GM19463 (cell line): ENCODE results near the gene HPCAL1.

ENCODE experiments used
- ATAC-seq: cut with Tn5 transposase; IDR thresholded peaks from one replicate; pipeline ENCODE4 v1.9.1; 2021; ENCODE audit warnings: mild to moderate bottlenecking, moderate library complexity; ENCODE audit not compliant: unreplicated experiment

HPCAL1 gene

DNA sequence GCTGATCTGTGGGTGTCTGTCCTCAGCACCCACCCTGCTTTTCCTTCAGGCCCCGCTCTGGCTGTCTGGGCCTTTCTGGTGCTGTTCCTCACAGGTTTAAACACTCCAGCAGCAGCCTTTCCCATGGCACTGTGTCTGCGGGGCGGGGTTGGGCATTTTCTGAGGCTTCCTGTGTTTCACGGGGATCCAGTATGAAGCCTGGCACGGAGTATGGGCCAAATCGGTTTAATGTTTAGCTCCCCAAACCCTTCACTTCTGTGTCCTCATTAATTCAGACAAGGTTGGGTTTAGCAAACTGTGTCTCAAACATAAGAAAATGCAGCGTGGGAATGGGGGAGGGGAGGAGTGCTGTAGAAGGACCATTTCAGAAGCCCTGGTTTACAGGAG is 44.9 kb downstream of the HPCAL1 start:
- ATAC-seq: no peak

DNA sequence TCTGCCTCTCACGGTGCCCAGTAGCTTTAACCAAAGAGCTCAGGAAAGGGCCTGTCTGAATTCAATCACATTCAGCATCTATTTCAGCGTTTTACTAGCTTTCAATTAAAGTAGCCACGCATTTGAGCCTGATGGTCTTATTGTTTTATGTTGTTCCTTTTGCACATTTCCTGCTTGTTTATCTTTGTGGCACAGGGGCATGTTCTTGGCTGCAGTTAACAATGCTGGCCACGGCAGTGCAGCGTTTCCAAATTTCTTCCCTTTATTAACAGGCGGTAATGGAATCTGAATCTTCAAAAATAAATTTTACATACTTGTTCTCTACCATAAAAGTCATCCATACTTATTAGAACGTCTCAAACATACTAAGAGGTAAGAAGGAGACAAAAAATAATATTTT is 46.2 kb downstream of the HPCAL1 start:
- no peak for ATAC-seq

DNA sequence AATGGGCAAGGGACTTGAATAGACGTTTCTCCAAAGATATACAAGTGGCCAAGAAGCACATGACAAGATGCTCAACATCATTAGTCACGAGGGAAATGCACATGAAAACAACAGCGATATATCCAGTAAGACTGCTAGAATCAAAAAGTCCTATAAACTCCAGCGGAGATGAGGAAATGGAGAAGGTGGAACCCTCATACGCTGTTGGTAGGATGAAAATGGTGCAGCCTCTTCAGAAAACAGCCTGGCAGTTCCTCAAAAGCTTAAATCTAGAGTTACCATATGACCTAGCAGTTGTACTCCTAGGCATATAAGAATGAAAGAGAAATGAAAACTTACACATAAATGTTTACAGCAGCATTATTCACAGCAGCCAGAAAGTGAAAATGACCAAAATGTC is 48.1 kb downstream of the HPCAL1 start:
- no peak for ATAC-seq

DNA sequence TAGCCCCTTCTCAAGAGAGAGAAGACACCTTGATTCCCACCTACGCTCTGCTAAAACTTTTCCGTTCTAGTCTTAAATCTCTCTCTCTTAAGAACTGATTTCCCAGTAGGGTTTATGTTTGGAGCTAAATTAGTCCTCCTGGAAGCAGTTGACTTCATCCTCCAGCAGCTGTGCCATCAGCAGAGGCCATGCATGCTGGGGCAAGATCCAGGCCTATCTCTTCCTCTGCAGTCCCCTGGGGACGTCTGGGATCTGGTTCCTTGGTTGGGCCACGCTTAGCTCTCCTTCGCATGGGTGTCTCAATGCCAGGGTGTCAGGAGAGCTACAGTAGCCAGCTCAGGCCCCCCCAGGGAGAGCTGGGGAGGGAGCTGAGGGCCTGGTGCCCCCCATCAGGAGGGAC is 49.7 kb downstream of the HPCAL1 start:
- ATAC-seq: no peak

DNA sequence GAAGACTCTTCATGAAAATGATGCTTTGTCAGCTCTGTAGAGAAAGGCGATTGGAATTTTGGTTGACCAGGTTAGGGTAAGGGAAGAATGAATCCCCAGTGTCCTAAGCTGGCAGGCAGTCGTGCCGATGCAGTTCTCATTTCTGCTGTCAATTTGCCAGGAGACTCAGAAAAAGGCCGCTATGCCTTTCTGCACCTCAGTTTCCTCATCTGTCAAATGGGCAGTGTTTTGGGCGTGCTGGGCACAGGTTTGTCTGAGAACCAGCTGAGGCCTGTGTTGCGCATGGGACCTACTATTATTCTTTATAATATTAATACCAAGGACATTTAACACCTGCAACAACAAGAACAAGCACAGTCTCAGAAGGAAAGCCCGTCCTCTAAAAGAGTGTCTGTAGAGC is 50.3 kb downstream of the HPCAL1 start:
- no peak for ATAC-seq

DNA sequence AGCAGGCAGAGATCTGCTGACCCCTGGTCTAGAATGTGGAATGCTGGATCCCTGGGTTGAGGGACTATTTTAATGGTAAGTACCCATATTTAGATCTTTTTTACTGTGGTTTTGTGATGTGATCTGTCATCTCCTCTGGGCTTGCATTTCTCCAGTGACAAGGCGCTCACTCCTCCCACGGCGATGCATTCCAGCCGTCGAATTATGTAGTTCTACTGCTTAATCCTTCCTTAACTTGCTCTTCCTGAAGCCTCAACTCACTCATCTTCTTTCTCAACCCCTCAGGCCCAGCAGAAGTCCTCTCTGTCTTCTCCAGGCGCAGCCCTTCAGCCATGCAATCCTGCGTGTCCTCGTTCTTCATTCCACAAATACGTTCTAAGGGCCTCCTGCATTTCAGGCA is 51.2 kb downstream of the HPCAL1 start:
- no peak for ATAC-seq

DNA sequence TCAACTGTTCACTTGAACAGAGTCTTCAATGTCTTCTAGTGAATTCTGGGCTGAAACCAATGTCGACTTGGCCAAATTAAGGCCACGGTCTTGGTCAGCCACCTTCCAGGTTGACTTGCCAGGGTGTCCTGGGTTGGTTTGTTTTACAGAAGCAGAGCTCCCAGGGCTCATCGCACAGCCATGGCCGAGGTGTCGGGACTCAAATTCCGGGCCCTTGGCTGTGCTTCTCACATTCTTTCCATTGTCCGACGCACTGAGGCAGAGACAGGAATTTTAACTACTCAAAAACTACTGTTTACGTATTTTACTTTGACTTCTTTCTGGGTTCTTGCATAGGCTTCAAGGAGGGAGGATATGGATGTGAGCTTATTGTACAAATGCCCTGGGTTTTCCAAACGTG is 51.7 kb downstream of the HPCAL1 start:
- no peak for ATAC-seq

DNA sequence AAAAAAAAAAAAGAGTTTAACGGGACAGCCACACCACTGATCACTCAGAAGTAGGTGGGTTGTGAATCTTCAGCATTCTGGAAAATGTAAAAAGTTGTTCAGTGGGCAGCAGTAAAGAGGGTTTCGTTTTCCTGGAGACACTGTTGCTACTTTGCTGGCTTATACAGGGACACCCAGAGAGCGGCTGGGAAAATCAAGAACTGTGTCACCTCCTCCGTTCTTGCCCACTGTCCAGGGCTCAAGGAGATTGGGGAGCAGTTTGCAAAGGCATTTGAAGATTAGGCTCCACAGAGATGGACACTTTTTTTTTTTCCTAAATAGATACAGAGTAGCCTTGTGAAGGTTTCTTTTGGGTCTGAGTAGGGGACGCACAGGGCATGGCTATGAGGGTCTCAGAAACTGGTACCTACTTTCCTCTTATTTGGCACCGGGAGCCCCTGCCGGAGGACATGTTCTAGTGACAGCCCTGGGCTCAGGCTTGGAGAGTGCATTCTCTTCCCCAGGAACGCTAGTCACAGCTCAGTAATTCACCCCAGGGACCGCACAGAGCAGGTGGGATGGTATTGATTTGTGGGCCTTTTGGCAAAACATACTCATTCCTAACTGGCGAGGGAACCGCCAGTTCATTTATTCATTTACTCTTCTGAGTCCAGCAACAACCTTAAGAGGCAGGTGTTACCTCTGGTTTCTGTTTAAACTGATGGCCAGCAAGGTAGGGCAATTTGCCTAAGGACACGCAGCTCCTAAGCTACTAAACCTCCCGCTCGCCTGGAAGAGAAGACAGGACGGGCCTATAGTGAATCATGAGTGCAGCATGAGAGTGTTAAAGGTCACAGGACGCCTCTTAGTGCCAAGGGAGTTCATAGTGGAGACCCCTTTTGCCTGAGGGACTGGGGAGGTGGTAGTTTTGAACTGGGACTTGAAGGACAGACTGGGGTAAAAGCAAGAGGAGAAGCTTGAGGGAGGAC is 53.1 kb downstream of the HPCAL1 start:
- ATAC-seq: no peak

DNA sequence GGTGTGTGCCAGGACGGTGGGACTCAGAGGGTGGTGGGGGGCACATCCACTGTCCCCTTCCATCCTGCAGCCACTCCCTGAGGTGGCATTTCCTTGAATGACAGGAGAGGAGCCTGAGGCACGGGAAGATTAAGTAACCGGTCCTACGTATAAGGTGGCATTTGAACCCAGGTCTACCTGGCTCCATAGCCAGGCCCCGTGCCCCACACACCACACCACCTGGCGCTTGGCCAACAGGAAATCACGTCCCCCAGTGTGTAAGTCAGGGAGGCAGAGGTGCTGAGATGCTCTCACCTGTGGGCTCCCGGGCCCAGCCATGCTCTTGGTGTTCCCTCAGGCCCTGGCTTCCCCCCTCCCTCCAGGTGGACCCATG is 53.7 kb downstream of the HPCAL1 start:
- no peak for ATAC-seq

DNA sequence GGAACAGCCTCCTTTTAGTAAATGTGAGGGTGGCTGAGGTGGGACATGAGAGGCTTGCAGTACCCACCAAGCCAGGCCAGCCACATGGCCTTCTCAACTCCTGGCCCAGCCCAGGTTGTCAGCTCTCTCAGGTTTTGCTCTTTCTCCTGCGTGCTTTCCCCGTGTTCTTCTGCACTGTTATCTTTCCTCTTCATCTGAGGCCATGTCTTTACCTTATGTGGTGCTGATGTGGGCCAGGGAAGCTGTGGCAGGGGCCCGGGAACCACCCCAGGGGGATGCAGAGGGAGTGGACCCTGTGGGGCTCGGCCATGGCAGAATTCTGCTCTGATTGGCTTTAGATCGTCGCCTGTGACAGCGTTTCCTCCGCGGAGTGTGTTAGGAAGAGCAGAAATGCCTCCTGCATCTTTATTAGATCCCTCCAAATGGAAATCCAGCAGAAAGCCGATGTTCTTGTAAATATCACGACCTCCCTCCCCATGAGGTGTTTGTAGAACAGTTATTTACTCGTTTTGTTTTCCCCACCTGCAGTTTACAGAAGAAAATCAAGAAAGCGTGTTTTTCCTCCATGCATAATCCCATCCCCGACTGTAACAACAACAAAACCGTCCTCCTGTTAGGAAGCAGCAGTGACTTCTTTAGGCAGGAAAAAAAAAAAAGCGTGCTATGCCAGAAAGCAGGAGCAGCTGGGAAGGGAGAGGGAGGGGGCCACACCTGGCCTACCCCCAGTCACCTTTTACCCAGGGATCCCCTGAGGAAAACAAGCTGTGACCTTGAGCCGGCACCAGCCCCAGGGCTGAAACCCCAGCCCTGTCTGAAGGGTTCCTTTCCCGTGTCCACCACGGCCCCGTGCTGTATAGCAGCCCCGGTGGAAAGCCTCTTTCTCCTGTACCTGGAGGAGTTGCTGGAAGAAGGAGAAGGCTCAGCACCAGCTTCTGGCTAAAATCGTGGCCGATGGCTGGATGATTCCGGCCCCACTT is 54.8 kb downstream of the HPCAL1 start:
- no peak for ATAC-seq

DNA sequence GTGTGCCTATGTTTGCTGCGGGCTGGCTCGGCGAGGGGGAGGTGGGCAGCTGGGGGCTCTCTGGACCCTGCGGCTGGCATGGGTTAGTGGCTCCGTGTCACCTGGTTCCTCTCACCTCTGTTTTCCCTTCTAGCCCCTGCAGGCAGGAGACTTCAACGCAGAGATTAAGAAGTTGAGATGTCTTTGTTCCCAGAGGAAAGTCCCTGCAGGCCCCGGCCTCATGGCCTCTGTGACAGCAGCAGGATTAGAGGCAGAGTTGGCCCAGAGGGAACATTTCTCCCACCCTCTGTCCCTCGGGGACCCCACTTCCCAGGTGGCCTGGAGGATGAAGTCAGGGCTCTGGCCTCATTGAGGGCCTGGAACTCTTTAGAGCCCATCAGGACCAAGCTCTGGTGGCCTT is 56.5 kb downstream of the HPCAL1 start:
- ATAC-seq: no peak

DNA sequence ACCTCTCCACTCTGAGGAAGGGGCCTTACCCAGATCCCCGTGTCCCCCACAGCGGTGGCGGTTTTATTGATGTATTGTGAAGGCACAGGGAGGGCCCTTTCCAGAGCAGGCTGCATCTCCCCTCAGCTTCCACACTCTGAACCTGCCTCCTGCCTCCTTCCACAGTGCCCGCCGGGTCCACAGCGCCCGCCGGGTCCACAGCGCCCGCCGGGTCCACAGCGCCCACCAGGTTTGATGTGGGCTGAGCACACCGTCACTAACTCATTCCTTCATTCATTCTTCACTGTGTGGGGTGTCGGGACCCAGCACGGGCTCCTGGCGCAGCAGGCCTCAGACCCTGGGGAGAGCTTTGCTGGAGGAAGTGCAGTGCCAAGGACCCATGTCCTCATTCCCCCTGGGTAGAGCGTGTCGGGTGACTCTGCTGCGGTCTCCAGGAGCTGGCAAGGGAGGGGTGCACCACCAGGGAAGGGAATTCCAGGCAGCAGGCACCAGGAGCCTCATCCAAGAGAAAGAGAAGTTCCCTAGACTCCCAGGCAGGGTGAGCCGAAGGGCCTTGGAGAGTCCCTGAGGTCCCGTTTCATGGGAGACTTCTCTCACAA is 57.1 kb downstream of the HPCAL1 start:
- ATAC-seq: no peak

DNA sequence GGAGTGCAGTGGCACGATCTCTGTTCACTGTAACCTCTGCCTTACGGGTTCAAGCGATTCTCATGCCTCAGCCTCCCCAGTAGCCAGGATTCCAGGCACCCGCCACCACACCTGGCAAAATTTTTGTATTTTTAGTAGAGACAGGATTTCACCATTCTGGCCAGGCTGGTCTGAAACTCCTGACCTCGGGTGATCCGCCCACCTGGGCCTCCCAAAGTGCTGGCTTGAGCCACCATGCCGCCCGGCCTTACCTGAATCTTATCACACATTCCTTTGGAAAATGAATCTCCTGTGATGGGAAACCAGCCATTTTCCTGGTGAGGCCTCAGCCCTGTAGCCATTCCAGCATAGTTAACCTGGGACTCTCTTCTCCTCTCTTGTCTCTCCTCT is 57.8 kb downstream of the HPCAL1 start:
- no peak for ATAC-seq

DNA sequence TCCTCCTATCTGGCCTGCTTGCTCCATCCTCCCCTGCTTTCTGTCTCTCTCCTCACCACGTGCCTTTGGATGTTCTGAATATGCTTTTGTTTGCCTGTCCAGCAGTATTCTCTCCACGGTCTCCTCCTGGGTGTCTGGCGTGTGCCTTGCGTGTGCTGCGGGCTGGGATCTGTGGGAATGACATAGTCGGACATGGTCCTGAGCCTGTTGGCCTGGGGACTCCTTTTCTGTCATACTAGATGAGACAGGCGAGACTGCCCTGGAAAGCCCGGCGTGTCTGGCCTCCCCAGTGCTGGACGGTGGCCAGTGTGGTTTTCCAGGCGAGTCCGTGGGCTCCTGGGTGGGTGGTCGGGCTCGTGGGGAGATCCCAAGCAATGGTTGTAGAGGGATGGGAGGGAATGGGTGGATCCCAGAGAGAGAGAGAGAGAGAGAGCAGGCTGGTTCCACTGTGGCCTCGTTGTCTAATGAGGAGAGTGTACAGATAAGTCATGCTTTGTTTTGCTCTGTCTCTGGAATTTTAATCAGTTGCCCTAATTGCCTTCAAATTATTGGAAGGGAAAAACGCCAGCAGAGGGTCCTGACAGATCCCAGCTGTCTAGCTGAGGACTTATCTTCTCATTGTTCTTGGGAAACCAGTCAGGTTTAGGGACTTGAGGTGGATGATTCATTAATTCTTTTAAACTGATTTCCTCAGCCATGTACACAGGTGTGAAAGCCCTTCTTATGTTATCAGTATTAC is 58.3 kb downstream of the HPCAL1 start:
- ATAC-seq: no peak

DNA sequence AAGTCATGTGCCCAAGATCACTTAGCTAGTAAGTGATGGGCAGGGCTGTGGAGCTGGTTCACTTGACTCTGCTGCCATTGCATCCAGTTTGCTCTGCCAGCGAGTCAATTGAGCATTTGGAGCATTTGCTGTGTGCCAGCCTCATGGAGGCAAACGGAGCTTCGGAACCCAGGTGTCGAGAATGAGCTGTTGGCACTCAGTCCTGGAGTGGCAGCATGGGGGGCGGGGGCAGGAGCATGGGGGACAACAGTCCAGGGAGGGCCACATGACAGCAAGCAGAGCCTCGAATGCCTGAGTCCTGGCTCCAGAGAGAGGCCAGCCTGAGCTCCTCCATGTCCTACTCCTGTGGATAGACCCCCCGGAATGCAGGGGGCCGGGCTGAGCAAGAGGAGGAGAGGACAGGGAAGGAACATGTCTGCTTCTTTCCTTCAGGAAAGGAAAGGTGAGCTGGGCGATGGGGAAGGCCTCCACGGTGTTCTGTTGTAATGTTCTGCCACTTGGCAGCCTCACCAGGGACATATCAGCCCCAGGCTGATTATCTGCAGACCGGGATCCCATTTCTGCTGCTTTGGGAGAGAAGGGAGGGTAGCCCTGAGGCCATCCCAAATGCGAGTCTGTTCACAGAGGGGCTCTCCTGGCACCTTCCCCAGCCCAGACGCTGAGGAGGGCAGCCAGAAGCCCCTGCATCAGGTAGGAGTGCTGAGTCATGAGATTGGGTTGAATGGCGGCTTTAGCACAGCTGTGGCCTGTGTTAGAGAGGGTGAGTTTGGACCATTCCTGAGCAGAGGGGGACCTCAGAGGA is 59.6 kb downstream of the HPCAL1 start:
- no peak for ATAC-seq

DNA sequence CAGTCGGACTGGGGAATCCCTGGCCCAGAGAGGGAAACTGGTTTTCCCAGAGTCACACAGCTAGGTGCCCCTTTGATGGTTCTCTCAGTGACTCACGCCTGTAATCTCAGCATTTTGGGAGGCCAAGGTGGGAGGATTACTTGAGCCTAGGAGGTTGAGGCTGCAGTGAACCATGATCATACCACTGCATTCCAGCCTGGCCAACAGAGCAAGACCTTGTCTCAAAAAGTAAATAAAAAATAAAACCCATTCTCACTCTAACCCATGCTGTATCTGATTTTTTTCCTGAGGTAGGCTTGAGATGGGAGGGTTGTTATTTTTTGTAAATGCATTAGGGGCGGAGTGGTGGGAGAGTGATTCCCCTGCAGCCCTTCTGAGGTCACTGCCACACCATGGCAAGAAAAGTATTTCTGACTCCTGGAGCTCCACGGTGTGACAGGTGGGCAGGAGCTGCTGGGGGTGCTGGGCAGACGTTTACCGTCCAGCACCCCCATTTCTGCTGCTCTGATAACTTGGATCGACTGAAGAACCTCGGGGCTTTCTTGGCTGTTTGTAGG is 60.3 kb downstream of the HPCAL1 start:
- ATAC-seq: no peak

DNA sequence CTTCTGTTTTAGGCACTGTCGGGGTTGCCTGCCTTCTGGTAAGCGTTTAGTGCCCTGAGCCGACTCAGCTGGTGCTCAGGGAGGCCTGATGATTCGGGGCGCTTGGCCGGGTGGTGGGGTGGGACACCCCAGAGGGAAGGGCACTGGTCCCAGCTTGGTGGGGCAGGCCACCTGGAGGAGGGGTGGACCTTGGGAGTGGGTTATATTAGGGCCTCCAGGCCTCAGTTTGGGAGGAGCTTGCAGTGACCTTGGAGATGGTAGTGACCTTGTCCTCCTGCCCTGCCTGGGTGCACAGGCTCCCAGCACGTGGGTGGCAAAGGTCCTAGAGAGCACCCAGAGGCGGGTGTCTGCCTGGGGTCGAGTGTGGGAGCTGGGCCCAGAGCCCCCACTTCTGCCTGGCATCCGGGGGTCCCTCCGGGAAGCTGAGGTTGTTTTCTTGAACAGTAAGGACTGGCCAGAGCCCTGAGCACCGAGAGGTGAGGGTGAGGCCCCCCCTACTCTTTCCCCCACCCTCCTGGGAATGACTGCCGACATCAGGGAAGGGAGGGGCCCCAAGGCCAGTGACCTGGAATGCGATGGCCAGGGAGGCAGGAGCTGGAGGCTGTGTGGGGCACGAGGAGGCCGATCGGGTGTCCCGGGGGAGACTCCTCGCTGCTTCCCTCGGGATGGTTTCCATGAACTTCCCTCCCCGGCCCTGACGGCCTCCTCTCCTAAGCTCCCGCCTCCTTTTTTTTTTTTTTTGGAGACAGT is 61.3 kb downstream of the HPCAL1 start:
- ATAC-seq: no peak

DNA sequence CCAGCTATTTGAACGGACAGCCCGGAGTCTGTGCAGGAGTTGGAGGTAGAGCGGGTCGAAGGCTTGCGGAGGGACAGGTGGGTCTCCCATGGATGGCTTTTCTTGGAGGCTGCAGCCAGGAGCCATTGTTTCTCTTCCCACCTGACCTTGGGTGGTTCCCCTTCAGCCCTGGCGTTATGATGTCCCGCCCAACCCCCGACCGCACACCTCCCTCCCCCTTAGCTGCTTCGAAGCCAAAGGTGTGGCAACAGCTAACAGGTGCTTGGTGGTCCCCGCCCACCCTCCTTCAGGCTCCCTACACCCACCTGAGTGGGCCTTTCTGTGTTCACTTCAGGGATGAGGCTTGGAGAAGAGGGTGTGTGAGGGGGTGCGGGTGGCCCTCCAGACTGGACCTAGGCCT is 62.7 kb downstream of the HPCAL1 start:
- no peak for ATAC-seq
